NCI-H510A (cell line): ENCODE results near the gene MBP.
A peak's percentile ranks its signal among the peaks of the same experiment; 100 is the strongest.

Source experiments
- DNase-seq: peaks from one replicate; lab custom pipeline; 2025; lab: John Stamatoyannopoulos, UW

MBP gene

GRCh38 chr18:77065221-77065981 is 67.2 kb downstream of the MBP start:
- no peak for DNase-seq

DNA sequence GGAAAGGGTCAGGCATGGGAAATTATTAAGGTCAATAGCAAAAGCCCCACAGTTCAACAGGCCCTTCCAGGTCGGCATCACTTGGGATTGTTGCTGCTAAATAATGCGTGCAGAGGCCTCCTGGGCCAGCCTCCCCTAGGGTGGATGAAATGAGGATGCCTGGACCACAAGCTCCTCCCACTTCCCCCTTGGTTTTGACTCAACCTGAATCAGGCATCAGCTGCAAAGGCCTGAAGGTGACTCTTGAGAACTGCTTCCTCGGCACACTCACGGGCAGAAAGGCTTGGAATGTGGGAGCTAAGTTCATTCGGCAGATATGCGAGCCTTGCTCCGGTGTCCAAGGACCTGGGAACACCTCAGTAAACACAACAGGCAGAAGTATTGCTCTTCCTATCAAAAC is 69.3 kb downstream of the MBP start:
- no peak for DNase-seq

GRCh38 chr18:77062518-77063003 is 70.0 kb downstream of the MBP start:
- no peak for DNase-seq

DNA sequence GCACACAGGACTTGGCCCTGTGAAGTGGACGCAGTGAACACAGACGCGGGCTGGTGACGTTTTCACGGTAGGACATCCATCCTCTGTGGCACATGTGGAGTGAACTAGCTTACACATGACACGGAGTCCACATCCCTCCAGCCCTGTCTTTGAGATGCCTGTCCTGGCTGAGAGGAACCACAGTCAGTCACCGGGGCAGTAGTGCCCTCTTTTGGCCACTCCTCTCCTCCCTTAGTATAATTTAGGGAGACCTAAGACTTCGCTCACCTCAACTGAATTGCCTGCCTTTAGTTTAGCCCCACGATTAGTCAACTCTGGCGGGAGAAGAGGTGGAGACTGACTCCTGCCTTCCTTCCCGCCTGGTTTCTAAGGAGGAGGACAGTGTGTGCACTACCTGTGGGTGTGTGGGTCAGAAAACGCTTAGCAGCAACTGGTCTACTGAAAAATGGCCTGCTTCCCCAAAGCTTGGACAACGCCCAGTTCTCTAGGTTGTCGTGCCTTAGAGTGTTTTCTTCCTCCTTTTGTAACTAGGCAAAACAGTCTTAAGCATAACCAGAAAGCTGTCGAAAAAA is 70.6 kb downstream of the MBP start:
- no peak for DNase-seq

GRCh38 chr18:77061281-77061945 is 71.2 kb downstream of the MBP start:
- no peak for DNase-seq

DNA sequence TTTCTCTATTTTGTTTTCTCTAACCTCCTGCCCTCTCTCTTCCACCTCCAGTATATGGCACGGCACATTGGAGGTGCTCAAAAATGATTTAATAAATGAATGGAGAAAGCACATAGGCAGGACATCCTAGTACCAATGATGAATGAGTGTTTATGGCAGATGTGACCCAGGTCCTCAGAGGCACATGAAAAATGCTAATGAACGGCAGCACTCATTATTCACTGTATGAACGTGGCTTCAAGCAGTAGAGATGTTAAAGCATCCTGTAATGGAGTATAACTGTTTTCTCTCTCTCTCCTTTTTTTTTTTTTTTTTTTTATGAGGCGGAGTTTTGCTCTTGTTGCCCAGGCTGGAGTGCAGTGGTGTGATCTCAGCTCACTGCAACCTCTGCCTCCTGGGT is 72.4 kb downstream of the MBP start:
- DNase-seq, result no peak

DNA sequence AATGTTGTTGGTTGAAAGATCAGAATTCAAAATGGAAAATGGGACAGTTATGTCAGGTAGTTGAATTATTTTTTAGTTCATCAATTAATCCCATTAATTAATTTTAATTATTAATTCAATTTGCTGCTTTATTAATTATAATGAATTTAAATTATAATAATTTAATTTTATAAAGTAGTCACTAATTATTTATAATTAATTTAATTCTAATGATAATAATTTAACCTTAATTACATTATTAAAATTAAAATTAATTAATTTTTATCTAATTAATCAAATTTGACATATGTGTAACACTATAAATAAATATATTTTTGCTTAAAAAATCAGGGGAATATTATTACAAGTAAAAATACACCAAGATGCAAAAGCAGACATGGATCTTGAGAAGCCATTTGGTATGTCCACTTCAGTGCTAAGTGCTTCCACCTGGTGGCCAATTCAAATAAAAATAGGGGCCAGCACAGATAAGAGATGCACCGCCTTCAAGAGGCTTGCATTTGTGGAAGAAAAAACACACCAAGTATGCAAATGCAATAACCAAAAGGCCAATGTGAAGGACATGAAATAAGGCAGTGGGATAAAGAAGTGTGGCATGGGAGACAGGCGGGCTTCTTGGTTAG is 73.2 kb downstream of the MBP start:
- peak; percentile 38 for DNase-seq

DNA sequence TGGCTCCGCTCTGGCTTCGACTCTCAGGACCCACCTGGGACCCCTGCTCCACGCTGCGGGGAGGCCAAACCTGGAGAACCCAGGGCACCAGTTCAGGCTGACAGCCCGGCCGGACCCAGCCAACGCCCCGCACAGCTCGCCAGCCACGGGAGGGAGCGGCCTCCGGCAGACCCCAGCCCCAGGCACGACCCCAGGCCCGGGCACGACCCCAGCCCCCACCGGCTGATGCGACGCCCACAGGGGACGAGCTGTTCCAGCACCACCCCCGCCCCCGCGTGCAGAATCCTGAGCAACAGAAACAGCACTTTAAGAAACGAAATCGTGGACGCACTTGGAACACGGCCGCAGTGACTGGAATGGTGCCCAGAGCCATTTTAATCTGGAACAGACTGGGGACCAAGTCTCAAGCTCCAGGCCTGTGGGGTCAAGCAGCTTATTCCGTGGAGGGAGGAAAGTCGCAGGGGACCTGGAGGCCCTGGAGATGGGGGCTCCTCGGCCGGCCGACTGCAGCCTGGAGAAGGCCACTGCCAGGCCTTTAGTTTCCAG is 74.2 kb downstream of the MBP start:
- DNase-seq, result no peak

- peak; percentile 67 for DNase-seq
These were observed 75.6 kb downstream of the MBP start for GRCh38 chr18:77057006-77057395.

DNA sequence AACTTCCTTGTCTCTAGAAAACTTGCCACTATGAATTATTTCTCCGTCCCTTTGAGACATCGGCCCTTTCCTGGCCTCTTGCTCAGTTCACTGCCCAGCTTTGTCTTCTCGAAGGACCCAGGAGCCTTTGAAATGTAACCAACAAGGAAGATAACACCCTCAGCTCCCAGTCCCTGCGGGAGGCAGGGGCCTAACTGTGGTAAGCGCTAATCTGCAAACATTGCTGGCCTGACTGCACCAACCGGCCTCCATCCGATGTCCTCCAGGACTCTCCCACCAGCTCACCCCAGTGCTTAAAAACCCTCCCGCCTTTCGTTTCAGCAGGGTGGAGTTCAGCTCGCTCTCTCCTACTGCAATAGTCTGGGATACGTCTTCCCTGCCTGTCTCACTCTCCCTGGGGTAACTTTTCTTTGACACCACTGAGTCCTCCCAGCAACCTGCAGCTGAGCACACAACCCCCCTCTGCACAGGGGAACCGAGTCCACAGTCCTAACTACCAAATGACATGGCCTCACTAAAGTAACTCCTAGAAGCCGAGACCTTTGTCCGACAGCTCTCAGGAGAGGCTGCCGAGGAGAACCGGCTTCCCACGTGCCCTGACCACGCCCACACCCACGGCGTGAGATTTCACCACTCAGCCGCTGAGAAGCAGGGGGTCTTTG is 76.1 kb downstream of the MBP start:
- no peak for DNase-seq

DNA sequence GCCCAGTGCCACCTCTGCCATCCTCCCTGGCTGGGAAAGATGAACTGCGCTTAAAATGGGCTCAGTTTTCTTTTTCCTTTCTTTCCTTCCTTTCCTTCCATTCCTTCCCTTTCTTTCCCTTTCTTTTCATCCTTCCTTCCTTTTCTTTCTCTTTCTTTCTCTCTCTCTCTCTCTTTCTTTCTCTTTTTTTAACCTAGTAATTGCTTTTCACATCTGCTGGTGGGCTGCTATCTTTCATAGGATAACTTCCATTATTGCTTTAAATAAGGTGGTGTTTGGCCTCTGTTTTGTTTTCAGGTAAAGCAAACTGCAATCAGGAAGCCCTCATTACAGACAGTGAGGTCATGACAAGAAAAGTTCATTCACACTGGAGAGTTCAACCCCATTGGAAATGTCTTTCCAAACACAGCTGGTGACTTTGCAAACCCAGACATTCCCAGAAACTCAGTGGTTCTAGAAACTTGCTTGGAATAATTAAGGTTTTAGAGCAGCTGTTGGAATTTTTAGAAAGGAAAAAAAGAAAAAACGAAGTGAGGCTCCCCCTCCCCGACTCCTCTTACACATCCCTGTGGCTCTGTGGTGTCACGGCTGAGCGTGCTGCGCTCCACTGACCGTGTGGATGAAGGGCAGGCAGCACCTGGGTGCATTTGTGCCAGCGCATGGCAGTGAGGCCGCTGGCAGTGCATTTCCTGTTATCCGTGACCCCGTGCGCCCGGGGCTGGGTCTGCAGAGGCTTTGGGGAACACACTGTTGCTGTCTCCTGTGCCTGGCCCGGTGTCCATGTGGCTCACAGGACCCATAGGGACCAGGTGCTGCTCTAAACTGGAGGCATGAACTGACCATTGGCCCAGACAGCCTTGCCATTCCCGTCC is 76.9 kb downstream of the MBP start:
- no peak for DNase-seq

DNA sequence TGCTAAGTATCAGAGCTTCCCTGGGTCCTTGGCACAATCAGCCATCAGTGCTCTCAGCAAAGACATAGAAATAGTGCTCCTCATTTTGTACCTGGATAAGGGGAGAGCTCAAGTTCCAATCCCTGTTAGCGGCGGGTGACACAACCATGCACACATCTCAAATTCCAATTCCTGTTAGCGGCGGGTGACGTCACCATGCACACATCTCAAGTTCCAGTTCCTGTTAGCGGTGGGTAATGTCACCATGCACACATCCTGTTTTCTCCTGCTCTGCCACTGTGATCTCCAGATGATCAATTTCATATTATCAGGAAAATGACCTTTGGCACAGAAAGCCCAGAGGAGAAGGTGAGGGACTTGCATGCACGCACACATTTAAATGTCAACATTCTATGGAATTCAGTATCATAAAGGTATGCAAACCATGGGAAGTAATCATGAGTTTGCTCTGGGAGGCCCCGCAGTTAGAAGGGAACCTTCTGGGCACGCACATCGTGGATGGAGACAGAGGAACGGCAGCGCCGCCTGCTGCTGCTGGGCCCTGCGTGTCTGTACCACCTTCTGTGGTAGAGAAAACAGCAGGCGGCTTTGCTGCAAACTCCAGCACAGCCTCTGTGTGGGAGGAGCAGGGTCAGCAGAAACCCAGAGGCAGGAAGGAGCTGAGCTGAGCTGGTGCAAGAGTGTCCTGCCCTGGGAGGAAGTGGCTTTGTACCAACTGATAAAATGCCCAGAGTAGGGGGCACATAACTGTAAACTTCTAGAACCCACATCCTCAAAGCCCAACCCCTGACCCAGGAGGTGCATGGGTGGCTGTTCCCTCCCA is 77.8 kb downstream of the MBP start:
- peak; percentile 84 for DNase-seq

DNA sequence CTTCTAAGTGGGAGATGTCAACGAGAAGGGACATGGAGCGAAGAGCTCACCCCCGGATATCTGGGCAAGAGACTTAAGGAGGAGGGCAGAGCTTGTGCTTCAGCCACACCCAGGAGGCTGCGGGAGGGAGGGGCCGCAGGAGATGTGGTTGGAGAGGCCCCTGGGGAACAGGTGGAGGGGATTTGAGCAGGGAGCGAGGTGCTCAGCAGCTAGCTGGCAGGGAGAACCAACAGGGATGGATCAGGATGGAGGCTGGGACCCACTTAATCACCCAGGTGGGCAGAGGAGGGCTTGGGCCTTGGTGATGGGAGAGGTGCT is 78.3 kb downstream of the MBP start:
- peak; percentile 32 for DNase-seq

DNA sequence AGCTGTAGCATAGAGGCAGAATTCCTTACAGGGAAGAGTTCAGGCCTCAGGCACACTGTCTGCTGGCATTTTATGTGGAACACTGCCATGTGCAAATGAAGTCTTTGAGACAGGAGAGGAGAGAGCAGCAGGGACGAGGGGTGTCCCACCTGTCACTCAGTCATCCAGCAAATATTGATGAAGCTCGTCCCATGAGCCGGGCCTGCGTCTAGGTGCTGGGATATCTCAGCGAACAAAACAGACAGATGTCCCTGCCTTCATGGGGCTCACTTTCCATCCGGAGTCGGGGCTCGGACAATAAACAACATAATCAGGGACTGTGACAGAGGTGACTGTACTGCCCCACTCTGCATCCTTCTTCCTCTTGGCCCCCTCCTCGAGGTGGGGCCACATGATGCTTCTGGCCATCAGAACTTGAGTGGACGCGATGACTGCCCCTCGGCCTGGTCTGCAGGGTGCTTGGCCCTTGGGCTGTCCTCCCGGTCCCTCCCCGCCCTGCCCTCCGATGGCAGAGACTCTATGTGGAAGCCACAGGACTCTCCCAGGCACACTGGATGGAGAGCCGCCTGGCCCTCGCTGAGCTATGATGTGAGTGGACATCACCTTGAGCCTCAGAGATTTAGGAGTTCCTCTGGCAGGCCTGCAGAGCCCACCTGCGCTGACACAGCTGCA is 78.8 kb downstream of the MBP start:
- no peak for DNase-seq

GRCh38 chr18:77052983-77053309 is 79.6 kb downstream of the MBP start:
- no peak for DNase-seq

DNA sequence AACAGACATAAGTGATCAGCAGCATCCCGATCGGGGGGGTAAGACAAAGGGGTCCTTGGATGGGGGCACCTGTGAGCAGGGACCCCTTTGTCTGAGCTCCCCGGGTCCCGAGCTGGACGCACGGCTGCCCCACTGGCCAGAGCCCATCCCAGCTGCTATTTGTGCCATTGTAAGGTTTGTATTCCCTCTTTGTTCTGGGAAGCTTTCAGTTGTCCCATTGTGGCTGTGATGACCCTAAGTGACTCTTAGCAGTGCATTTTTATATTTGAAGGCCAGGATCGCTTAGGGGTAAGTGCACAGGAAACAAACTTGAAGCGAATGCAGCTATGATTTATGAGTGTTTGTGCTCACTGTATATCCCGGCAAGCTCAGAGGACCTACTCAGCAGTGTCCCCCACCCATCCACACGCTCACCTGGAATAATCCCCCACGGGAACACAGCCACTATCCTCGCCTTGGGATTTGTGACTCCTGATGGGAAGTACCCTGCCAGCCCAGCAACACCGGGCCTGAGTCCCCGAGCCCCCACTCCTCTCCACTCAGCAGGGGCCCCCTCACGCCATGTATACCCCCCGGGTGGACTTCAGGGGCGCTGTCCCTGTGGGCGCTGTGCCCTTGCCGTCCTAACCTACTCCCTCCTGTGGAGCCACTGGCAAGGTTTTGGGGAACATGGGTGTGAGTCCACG is 80.1 kb downstream of the MBP start:
- no peak for DNase-seq

DNA sequence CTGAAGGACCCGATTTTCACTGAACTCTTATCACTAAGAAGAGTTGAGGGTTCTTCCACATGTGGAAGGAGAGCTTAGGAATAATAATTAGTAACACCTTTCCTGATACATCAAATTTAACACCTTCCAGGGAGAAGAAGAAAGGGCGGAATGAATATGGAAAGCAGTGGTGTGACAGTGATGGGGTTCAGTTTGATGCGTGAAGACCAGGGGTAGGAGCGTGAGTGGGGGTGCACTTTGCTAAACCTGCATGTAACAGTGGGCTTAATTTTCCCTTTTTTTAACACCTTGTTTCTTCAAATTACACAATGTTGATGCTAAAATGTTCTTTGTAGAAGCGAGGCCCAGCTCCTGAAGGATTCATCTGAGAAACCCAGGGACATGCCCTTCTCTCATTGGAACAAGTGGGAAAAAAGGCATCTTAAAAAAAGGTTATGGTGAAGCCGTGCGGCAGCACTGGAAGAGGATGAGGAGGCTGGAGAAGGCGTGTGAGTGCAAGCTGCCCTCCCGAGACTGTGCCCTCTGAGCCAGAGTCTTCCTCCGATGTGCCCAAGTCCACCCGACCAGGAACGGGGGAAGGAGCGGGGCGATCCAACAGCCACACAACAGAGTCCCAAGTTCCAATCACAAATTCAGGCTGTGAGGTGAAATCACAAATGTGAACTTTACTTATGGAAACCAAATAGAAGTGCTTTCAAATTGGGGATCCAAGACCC is 80.8 kb downstream of the MBP start:
- DNase-seq, result no peak

DNA sequence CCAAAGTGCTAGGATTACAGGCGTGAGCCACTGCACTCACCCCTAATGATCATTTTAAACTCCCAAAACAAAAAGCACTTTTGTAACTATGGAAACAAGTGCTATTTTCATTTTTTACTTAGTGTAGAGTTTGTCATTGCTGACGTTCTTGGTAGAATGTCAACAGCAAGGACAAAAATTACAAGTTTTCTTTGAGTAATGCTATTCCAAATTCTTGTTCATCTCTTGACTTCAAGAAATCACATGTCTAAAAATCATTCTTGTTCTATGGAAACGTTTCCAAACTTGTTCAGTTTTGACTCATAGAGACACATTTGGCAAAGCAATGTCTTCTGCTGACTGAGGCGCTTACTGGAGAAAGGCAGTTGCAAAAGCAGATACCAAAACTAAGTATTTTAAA is 82.6 kb downstream of the MBP start:
- no peak for DNase-seq
